ENCODE data around the gene RIN2.

GRCh38 chr20:19712721-19713260, 45.3 kb upstream of the RIN2 start:
- TF ChIP-seq CEBPB (tag; IDR thresholded peaks at IDR 0.05) (no peak), MBD2 (IDR thresholded peaks at IDR 0.05; ENCODE audit: borderline replicate concordance, low read depth) (no peak), EP300 (IDR thresholded peaks at IDR 0.05; ENCODE audit: low read length) (no peak), POLR2AphosphoS5 (IDR thresholded peaks at IDR 0.05; ENCODE audit: control insufficient read depth, insufficient read depth, low read depth, low read length) (no peak), RERE (CRISPR knock-in tag; IDR thresholded peaks at IDR 0.05; ENCODE audit: borderline replicate concordance) (no peak), ZNF512 (tag; IDR thresholded peaks at IDR 0.05) (no peak), SRSF9 (IDR thresholded peaks at IDR 0.05; ENCODE audit: borderline replicate concordance, low read depth, low read length) (no peak), EZH2 (IDR thresholded peaks at IDR 0.05; ENCODE audit: borderline replicate concordance, low read depth, low read length) (no peak), ETS1 (conservative IDR thresholded peaks at IDR 0.05; ENCODE audit: control insufficient read depth, low read depth, low read length) (no peak)
